Neural progenitor cell (in vitro differentiated cells): ENCODE data around the gene CALY. TPM values are rescaled to one million over a fixed set of nuclear protein-coding genes. Genes with fewer than 3 reads are reported as not detected.

ENCODE experiments used
- DNase-seq: peaks from one replicate; pipeline ENCODE4 v3.0.0-alpha.2; 2016; ENCODE audit warnings: low spot score
- H2AFZ ChIP-seq: fragments of 200-600 bp; sonication (generic); replicated peaks from 2 replicates; pipeline ENCODE4 v1.6.1; 2016; ENCODE audit warnings: antibody characterized with exemption
- H3F3A ChIP-seq: fragments of 200-600 bp; sonication (generic); 2 replicates; pipeline ENCODE4 v1.6.1; 2016; ENCODE audit warnings: antibody characterized with exemption, low read depth
- H3K27ac ChIP-seq: fragments of 200-600 bp; sonication (generic); 2 replicates; pipeline ENCODE4 v1.5.1; 2016; ENCODE audit warnings: mild to moderate bottlenecking
- H3K27me3 ChIP-seq: fragments of 200-600 bp; sonication (generic); 2 replicates; pipeline ENCODE4 v1.6.1; 2016; ENCODE audit warnings: mild to moderate bottlenecking, moderate library complexity
- H3K36me3 ChIP-seq: fragments of 200-600 bp; sonication (generic); 2 replicates; pipeline ENCODE4 v1.5.1; 2016
- H3K4me1 ChIP-seq: fragments of 200-600 bp; sonication (generic); 2 replicates; pipeline ENCODE4 v1.6.1; 2016; ENCODE audit warnings: mixed run types
- H3K4me2 ChIP-seq: fragments of 200-600 bp; sonication (generic); 2 replicates; pipeline ENCODE4 v1.6.1; 2016
- H3K4me3 ChIP-seq: fragments of 200-600 bp; sonication (generic); 2 replicates; pipeline ENCODE4 v1.5.1; 2016
- H3K79me2 ChIP-seq: fragments of 200-600 bp; sonication (generic); 2 replicates; pipeline ENCODE4 v1.6.1; 2016; ENCODE audit warnings: low read depth
- H3K9ac ChIP-seq: fragments of 200-600 bp; sonication (generic); 2 replicates; pipeline ENCODE4 v1.6.1; 2016
- H3K9me3 ChIP-seq: fragments of 200-600 bp; sonication (generic); 2 replicates; pipeline ENCODE4 v1.5.1; 2016; ENCODE audit warnings: low read depth
- H4K20me1 ChIP-seq: fragments of 200-600 bp; sonication (generic); 2 replicates; pipeline ENCODE4 v1.6.1; 2016; ENCODE audit warnings: low read depth
- H3K27ac Mint-ChIP-seq: 3 replicates; pipeline ENCODE4 v1.8.0; 2021; ENCODE audit warnings: mixed read lengths
- H3K27me3 Mint-ChIP-seq: 2 replicates; pipeline ENCODE4 v1.8.0; 2022; ENCODE audit warnings: low read depth, mild to moderate bottlenecking, inconsistent platforms, moderate library complexity, mixed read lengths; ENCODE audit not compliant: insufficient read depth
- H3K36me3 Mint-ChIP-seq: 3 replicates; pipeline ENCODE4 v1.8.0; 2021; ENCODE audit warnings: mixed read lengths
- H3K4me1 Mint-ChIP-seq: 3 replicates; pipeline ENCODE4 v1.8.0; 2021; ENCODE audit warnings: mixed read lengths
- H3K4me3 Mint-ChIP-seq: 3 replicates; pipeline ENCODE4 v1.8.0; 2021; ENCODE audit warnings: mild to moderate bottlenecking, moderate library complexity, mixed read lengths
- H3K9me3 Mint-ChIP-seq: 3 replicates; pipeline ENCODE4 v1.8.0; 2020; ENCODE audit warnings: mixed read lengths
- EZH2 ChIP-seq: fragments of 200-600 bp; sonication (generic); IDR thresholded peaks from 2 replicates; pipeline ENCODE4 v1.6.1; 2017; ENCODE audit warnings: antibody characterized with exemption, mild to moderate bottlenecking, moderate library complexity
- EZH2phosphoT487 ChIP-seq: fragments of 200-600 bp; sonication (generic); IDR thresholded peaks from 2 replicates; pipeline ENCODE4 v1.6.1; 2017; ENCODE audit warnings: antibody characterized with exemption
- total RNA-seq: library from RNA; depleted of rRNA; stranded (reverse); fragments of >200 nt; gene quantifications from 2 replicates; pipeline ENCODE4 v1.2.3, GENCODE V29; 2015; ENCODE audit warnings: low replicate concordance
- TF ChIP-seq, protein P1 (sequence below): fragments of 200-600 bp; sonication (generic); IDR thresholded peaks from 2 replicates; pipeline ENCODE4 v1.5.1; 2017; ENCODE audit warnings: antibody characterized with exemption, mild to moderate bottlenecking

Gene CALY
- total RNA-seq, 1 donor from 2014 or later: not detected

DNA sequence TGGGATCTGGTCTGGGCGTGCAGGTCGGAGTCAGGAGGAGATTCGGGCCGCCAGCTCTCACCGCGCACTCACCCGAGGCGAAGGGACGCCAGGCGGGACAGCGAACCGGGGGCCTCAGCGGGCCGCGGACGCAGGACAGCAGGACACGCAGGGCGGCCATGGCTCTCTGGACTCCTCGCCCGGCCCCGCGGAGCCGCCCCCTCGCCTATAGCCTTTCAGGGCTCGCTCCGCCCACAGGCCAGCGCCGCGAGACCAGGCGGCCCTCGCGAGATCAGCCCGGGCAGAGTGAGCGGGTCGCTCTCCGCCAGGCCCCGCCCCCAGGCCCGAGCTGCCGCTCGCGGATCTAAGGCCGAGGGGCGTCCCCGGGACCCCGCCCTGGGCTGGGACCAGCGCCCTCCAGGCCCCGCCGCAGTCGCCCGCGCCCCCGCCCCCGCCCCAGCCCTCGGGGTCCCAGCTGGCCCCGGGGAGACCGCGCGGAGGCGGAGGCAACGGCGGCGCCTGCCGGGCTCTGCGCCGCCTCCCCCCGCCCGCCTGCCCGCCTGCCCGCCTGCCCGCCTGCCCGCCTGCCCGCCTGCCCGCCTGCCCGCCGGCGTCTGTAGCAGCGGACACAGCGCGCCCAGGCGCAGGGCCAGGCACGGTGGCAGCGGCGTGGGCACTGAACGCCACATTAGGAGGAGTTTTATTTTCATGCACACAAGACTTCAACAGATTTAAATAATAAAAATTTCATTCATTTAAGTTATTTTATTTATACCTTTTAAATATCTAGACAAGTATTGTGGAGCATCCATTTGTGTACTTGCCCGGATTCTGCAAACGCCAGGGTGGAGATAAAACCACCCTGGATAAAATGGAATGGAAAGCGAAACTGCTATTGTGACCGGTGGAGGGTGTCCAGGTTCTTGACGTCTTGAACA lies 36.7 kb upstream of the CALY start, which contains the start of gene ECHS1:
ECHS1 (minus strand) TSS at position 181 of the 917 bp plus-strand sequence; CDS start at position 160, 21 bp downstream.
- no peak within 1 kb of the TSS for H3K27ac ChIP-seq
- Mint-ChIP-seq H3K36me3 (peaks cover 8% of the 10 kb centered on the region), H3K9me3 (no peaks in the 10 kb centered on the region), H3K4me3 (peak within 1 kb of the TSS; percentile 88), H3K27ac (peak within 1 kb of the TSS; percentile 87), H3K27me3 (peaks cover 12% of the 10 kb centered on the region), H3K4me1 (peaks cover 17% of the 10 kb centered on the region)
- H3K4me1 ChIP-seq: peaks cover 7% of the 10 kb centered on the region
- peaks cover 10% of the 10 kb centered on the region for H4K20me1 ChIP-seq
- peaks cover 47% of the 10 kb centered on the region for H3K27me3 ChIP-seq
- DNase-seq: peak; percentile 99
- peaks cover 21% of the 10 kb centered on the region for H3F3A ChIP-seq
- H3K9ac ChIP-seq: peak within 1 kb of the TSS; percentile 83
- H3K9me3 ChIP-seq: no peaks in the 10 kb centered on the region
- TF ChIP-seq, protein P1, sequence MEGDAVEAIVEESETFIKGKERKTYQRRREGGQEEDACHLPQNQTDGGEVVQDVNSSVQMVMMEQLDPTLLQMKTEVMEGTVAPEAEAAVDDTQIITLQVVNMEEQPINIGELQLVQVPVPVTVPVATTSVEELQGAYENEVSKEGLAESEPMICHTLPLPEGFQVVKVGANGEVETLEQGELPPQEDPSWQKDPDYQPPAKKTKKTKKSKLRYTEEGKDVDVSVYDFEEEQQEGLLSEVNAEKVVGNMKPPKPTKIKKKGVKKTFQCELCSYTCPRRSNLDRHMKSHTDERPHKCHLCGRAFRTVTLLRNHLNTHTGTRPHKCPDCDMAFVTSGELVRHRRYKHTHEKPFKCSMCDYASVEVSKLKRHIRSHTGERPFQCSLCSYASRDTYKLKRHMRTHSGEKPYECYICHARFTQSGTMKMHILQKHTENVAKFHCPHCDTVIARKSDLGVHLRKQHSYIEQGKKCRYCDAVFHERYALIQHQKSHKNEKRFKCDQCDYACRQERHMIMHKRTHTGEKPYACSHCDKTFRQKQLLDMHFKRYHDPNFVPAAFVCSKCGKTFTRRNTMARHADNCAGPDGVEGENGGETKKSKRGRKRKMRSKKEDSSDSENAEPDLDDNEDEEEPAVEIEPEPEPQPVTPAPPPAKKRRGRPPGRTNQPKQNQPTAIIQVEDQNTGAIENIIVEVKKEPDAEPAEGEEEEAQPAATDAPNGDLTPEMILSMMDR: no peak
- no peak for TF ChIP-seq EZH2
- no peak for TF ChIP-seq EZH2phosphoT487
- H3K79me2 ChIP-seq: peaks cover 16% of the 10 kb centered on the region
- no peaks in the 10 kb centered on the region for H3K36me3 ChIP-seq
- H3K4me3 ChIP-seq: peak within 1 kb of the TSS; percentile 97
- H2AFZ ChIP-seq: peak within 1 kb of the TSS; percentile 89
- H3K4me2 ChIP-seq: peak within 1 kb of the TSS; percentile 78

DNA sequence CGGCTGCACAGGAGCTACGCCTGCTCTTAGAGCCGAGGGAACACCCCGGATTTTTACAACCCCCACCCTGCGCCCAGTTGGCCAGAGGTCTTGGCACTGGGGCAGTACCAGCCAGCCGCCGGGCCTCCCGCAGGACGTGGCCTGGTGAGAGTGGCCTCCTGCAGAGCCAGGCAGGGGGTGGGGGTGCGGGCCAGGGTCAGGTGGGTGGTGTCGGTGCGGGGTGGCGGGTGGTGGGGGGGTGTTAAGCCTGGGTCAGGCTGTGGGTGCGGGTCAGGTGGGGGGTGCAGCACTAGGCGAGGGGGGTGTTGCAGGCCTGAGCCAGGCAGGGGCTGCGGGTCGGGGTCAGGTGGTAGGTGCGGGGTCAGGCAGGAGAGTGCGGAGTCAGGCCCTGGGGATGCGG lies 35.8 kb upstream of the CALY start:
- H3K27me3 Mint-ChIP-seq: peaks cover 11% of the 10 kb centered on the region
- H3K9me3 Mint-ChIP-seq: no peaks in the 10 kb centered on the region
- no peak overlapping the region for H3K27ac Mint-ChIP-seq
- Histone ChIP-seq H3F3A (peaks cover 21% of the 10 kb centered on the region), H2AFZ (no peak overlapping the region), H3K4me2 (peak overlapping the region; percentile 78), H3K4me3 (peak overlapping the region; percentile 97), H3K9ac (no peak overlapping the region), H3K36me3 (no peaks in the 10 kb centered on the region), H3K27me3 (peaks cover 38% of the 10 kb centered on the region), H3K79me2 (peaks cover 16% of the 10 kb centered on the region), H3K4me1 (peaks cover 7% of the 10 kb centered on the region), H4K20me1 (peaks cover 10% of the 10 kb centered on the region), H3K27ac (no peak overlapping the region), H3K9me3 (no peaks in the 10 kb centered on the region)
- peaks cover 17% of the 10 kb centered on the region for H3K4me1 Mint-ChIP-seq
- DNase-seq: no peak
- peak overlapping the region; percentile 84 for H3K4me3 Mint-ChIP-seq
- TF ChIP-seq EZH2phosphoT487 (no peak), EZH2 (no peak)
- TF ChIP-seq, protein P1: no peak
- H3K36me3 Mint-ChIP-seq: peaks cover 12% of the 10 kb centered on the region

DNA sequence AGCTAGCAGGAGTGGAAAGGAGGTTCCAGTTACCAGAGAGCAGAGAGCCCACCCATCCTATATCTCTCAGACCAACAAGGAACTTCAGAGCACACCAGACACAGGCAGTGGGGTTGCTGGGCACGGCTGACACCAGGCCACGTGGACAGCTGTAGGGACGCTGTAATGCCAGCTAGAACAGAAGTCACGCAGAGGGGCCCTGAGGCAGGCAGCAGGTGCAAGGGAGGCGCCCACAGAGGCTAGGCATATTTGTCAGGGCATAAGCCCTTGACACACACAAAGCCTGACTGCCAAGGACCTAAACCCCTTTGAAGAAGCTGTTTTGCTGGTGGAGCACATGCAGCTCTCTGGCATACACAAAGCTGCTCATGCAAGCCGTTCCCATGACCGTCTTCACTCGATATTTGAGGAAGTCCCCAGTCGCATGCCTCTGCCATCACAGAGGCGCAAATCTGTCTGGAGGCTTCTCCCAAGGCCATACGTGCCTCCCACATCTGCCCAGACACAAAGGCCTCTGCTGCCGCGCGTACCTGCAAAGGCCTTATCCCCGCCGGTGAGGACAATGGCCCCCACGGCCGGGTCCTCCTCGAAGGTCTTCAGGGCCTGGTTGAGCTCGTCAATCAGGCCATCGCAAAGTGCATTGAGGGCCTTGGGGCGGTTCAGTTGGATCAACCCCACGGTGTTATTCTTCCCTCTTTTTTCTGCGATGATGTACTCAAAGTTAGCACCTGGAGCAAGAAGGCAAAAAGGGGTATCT lies 33.5 kb upstream of the CALY start:
- H3K4me1 ChIP-seq: peaks cover 7% of the 10 kb centered on the region

More for the DNA sequence above, 33.5 kb upstream of the CALY start:
- Histone ChIP-seq H3K36me3 (no peaks in the 10 kb centered on the region), H3K4me3 (no peak overlapping the region), H3F3A (peaks cover 16% of the 10 kb centered on the region), H3K27ac (no peak overlapping the region), H3K27me3 (peaks cover 15% of the 10 kb centered on the region), H3K4me2 (no peak overlapping the region), H3K79me2 (peaks cover 16% of the 10 kb centered on the region), H4K20me1 (peaks cover 10% of the 10 kb centered on the region), H2AFZ (no peak overlapping the region), H3K9me3 (no peaks in the 10 kb centered on the region), H3K9ac (no peak overlapping the region)
- peaks cover 13% of the 10 kb centered on the region for H3K36me3 Mint-ChIP-seq
- TF ChIP-seq, protein P1: no peak
- no peak for TF ChIP-seq EZH2
- TF ChIP-seq EZH2phosphoT487: no peak
- no peak overlapping the region for H3K27ac Mint-ChIP-seq
- H3K27me3 Mint-ChIP-seq: peaks cover 2% of the 10 kb centered on the region
- peak overlapping the region; percentile 80 for H3K4me3 Mint-ChIP-seq
- H3K9me3 Mint-ChIP-seq: no peaks in the 10 kb centered on the region
- peaks cover 7% of the 10 kb centered on the region for H3K4me1 Mint-ChIP-seq
- no peak for DNase-seq
